Psoas muscle (tissue), 8 donors: ENCODE results near the gene LAMA5. TPM values are rescaled to one million over a fixed set of nuclear protein-coding genes. Genes with fewer than 3 reads are reported as not detected.
A peak's percentile ranks its signal among the peaks of the same experiment; 100 is the strongest.

Source experiments
- ATAC-seq, 4 donors: fragments of 200-7000 bp; cut with Tn5 transposase; one replicate each; pipeline ENCODE4 v1.9.1; 2020; ENCODE audit warnings: moderate library complexity in 3 of 4, mild to moderate bottlenecking in 2 of 4
- DNase-seq, 2 donors: peaks; one replicate each; pipeline ENCODE4 v3.0.0-alpha.2; 2020
- H3K27ac ChIP-seq: fragments of 200-600 bp; one replicate; pipeline ENCODE4 v1.8.0; 2022
- H3K27me3 ChIP-seq, 3 donors: fragments of 200-600 bp in 1 of 3; one replicate each; pipeline versions ENCODE4 v1.6.1 to v1.8.0; 2013 to 2022; ENCODE audit warnings: low read length in 2 of 3, mild to moderate bottlenecking in 2 of 3, moderate library complexity in 1 of 3; ENCODE audit not compliant: insufficient read depth in 3 of 3
- H3K36me3 ChIP-seq, 2 donors: fragments of 200-600 bp in 1 of 2; one replicate each; pipeline versions ENCODE4 v1.6.1 to v1.8.0; 2013 to 2022; ENCODE audit warnings: low read depth in 1 of 2, mild to moderate bottlenecking in 1 of 2, moderate library complexity in 1 of 2; ENCODE audit not compliant: insufficient read depth in 1 of 2
- H3K4me1 ChIP-seq: fragments of 200-600 bp; one replicate; pipeline ENCODE4 v1.8.0; 2022
- H3K4me3 ChIP-seq: fragments of 200-600 bp; one replicate; pipeline ENCODE4 v1.8.0; 2022; ENCODE audit warnings: mild to moderate bottlenecking
- H3K9me3 ChIP-seq: fragments of 200-600 bp; one replicate; pipeline ENCODE4 v1.8.0; 2022
- CTCF ChIP-seq: fragments of 200-600 bp; IDR thresholded peaks from one replicate; pipeline ENCODE4 v1.8.0; 2022; ENCODE audit warnings: antibody characterized with exemption
- WGBS, 3 donors: extraction: QIAGEN DNeasy Blood & Tissue Kit; methylation state at CpG; one replicate each; pipeline versions ENCODE4 v1.1.6 to v1.1.7; 2013; 5-methylcytosine and 5-hydroxymethylcytosine counted together
- intact Hi-C, 2 donors: fragments of 100-400 bp; cut with DNase I; formaldehyde crosslinking; loops; one replicate each; pipeline versions ENCODE4 v1.11.0 to v1.14.2; 2022
- polyA plus RNA-seq, 3 donors: library from polyadenylated mRNA; stranded (reverse); fragments of 200-250 nt; gene quantifications; one replicate each; pipeline ENCODE4 v1.2.3, GENCODE V29; 2013
- total RNA-seq, 4 donors: library from RNA; stranded (reverse); fragmentation: NEBNext Ultra II Directional in 2 of 4; extraction: Animal tissue kit (Norgen Biotek cat#: 25700) in 2 of 4; gene quantifications; one replicate each; pipeline versions ENCODE4 v1.2.1 to v1.2.4, GENCODE V29; 2021 to 2023
- donor health status: healthy with polysubstance abuse.
- donor health status: DM: no; HTN: no; CAD: no; lungs with moderate emphysema.
- donor health status: Bipolar disorder and iron deficiency.
- donor health status: healthy.
- donor health status: DM: yes; HTN: yes; CAD: no.
- donor health status: DM: no; HTN: no; CAD: no.
- donor health status: DM: no; HTN: no; CAD: no.
- donor health status: DM: yes; HTN: yes; CAD: no.

Gene LAMA5
- total and polyA plus RNA-seq, 7 donors, result 14.4 to 74.6 (median 34.2) TPM

- Histone ChIP-seq H3K4me1 (peaks cover 21% of the 10 kb centered on the region), H3K36me3 (peaks cover 0 to 63% of the 10 kb centered on the region in 2 donors), H3K4me3 (no peak overlapping the region), H3K27ac (no peak overlapping the region), H3K9me3 (no peaks in the 10 kb centered on the region), H3K27me3 (no peaks in the 10 kb centered on the region)
- no peak for TF ChIP-seq CTCF
- ATAC-seq (no peak), DNase-seq (no peak)
- 66 to 75% (median 74%) methylated on average over 5 of the region's 5 CpGs for WGBS, 3 donors
- intact Hi-C loops, result loop anchor here (10.0 kb wide), 2 partner anchors 205 to 415 kb away; partner anchors contain the start of genes MTG2 (in 2 of the 2) and OGFR (in 1 of the 2)
Measured at GRCh38 chr20:62389601-62390087, 22.5 kb upstream of the LAMA5 start.

- Histone ChIP-seq H3K9me3 (no peaks in the 10 kb centered on the region), H3K27ac (no peak overlapping the region), H3K4me3 (no peak overlapping the region), H3K27me3 (no peaks in the 10 kb centered on the region), H3K4me1 (peaks cover 22% of the 10 kb centered on the region), H3K36me3 (peaks cover 0 to 62% of the 10 kb centered on the region in 2 donors)
- DNase-seq (no peak), ATAC-seq (no peak)
- intact Hi-C loops, result loop anchor here (10.0 kb wide), 2 partner anchors 204 to 416 kb away; partner anchors contain the start of genes MTG2 (in 2 of the 2) and OGFR (in 1 of the 2)
- WGBS, 3 donors, result 79 to 82% (median 81%) methylated on average over 11 of the region's 11 CpGs
- TF ChIP-seq CTCF, result no peak
Measured at GRCh38 chr20:62388839-62389600, 21.9 kb upstream of the LAMA5 start.

- Histone ChIP-seq H3K27me3 (no peaks in the 10 kb centered on the region), H3K4me3 (peak overlapping the region; percentile 88), H3K9me3 (no peaks in the 10 kb centered on the region), H3K27ac (peak overlapping the region; percentile 96), H3K36me3 (peaks cover 0 to 58% of the 10 kb centered on the region in 2 donors), H3K4me1 (peaks cover 22% of the 10 kb centered on the region)
- TF ChIP-seq CTCF, result no peak
- 54 to 60% (median 58%) methylated on average over 20 of the region's 20 CpGs for WGBS, 3 donors
- intact Hi-C loops, result loop anchor here (10.0 kb wide), 2 partner anchors 203 to 417 kb away; partner anchors contain the start of genes MTG2 (in 2 of the 2) and OGFR (in 1 of the 2)
- no peak for ATAC-seq
- no peak for DNase-seq
Measured at GRCh38 chr20:62387933-62388635, 21.0 kb upstream of the LAMA5 start.

GRCh38 chr20:62387219-62387913 lies 20.3 kb upstream of the LAMA5 start:
- WGBS, 3 donors, result 3% methylated on average over 38 to 47 of the region's 47 CpGs
- no peak for DNase-seq
- Histone ChIP-seq H3K27me3 (no peaks in the 10 kb centered on the region), H3K9me3 (no peaks in the 10 kb centered on the region), H3K4me1 (peaks cover 25% of the 10 kb centered on the region), H3K36me3 (peaks cover 0 to 51% of the 10 kb centered on the region in 2 donors), H3K27ac (peak overlapping the region; percentile 96), H3K4me3 (peak overlapping the region; percentile 88)
- intact Hi-C loops, result loop anchor here (10.0 kb wide), 2 partner anchors 203 to 417 kb away; partner anchors contain the start of genes MTG2 (in 2 of the 2) and OGFR (in 1 of the 2)
- TF ChIP-seq CTCF, result no peak
- no peak for ATAC-seq
